Measurements from ENCODE around the gene TTLL1. TPM values are rescaled to one million over a fixed set of nuclear protein-coding genes. Genes with fewer than 3 reads are reported as not detected.

TTLL1 gene
- total RNA-seq, 1 experiment from 2014 or later, result 4.3 TPM

DNA sequence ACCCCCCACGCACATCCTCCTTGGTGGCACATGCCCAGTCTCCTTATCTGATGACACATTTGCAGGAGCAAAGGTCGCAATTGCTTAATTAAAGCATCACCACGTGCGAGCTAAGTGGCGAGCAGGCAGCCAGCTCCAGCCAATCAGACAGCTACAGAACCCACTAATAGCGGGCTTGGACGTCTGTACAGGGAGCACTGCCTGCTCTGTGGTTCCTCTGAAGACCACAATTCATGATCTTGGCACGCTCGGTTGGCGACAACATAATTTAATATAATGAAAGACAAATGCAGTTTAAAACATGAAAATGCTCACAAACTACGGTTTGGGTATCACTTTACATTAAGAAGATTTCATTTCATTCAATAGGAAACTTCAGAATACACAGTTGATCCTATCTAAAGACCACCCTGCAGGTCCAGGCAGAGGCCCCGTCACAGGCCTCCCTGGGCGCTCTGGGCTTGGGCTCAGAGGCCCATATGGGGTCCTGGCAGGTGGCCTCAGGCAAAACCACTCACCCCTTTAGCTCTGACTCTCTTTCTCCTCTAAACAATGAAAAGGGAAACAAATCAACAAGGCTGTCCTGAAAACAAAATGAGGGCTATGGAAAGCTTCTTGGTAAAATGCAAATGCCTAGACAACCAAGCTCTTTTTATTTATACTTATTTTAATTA is 84.7 kb downstream of the TTLL1 start:
- TF ChIP-seq, protein P1, sequence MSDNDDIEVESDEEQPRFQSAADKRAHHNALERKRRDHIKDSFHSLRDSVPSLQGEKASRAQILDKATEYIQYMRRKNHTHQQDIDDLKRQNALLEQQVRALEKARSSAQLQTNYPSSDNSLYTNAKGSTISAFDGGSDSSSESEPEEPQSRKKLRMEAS (IDR thresholded peaks at IDR 0.05), result 0 out of 2 replicates have a peak, but pooled peaks have one; percentile 19
- TF ChIP-seq EGR1 (IDR thresholded peaks at IDR 0.05; ENCODE audit: low read depth), result no peak
- peak overlapping the region; percentile 46 for H3K4me2 ChIP-seq (ENCODE audit: low read length)
- ATAC-seq (peak; percentile 34), DNase-seq (ENCODE audit: low read depth, low spot score) (no peak)
- no peaks in the 10 kb centered on the region for H3K9me2 ChIP-seq (ENCODE audit: insufficient read depth)
- ChIA-PET RAD21 (ENCODE audit: low non-redundant PET in 1 of 2, low total read pairs in 2 of 2, uncharacterized antibody in 2 of 2, unreplicated experiment in 2 of 2) (no interaction called here), CTCF (interaction anchor here (1.2 kb wide), 1 partner anchor 14 kb away, joined by 4 read pairs; no protein-coding TSS in a partner anchor), POLR2A (interaction anchor here (1.1 to 6.2 kb wide), 2 partner anchors 10 to 14 kb away, joined by 7 to 33 read pairs; partner anchors contain the start of gene PACSIN2)
- H3K9ac ChIP-seq (ENCODE audit: low read length), result no peak overlapping the region; the same call in 1 of the 2 replicates
- peak overlapping the region; percentile 35; the same call in 1 of the 2 replicates for H3K27ac ChIP-seq (ENCODE audit: low read depth, low read length)
- intact Hi-C loops (cut with micrococcal nuclease), result no loop called here
- peaks cover 55 to 83% of the 10 kb centered on the region in 2 experiments for H3K4me1 ChIP-seq (ENCODE audit: control insufficient read depth in 1 of 2, insufficient read depth in 2 of 2, low read length in 2 of 2)
- peaks cover 94% of the 10 kb centered on the region for H3K79me2 ChIP-seq (ENCODE audit: insufficient read depth, low read length)
- H2AFZ ChIP-seq (ENCODE audit: low read depth, low read length, poor library complexity, severe bottlenecking), result no peak overlapping the region
- H4K20me1 ChIP-seq (ENCODE audit: insufficient read depth), result peaks cover 14% of the 10 kb centered on the region; the same call in 1 of the 2 replicates
- no peaks in the 10 kb centered on the region for H3K27me3 ChIP-seq (ENCODE audit: insufficient read depth, low read length)
- H3K36me3 ChIP-seq (ENCODE audit: control insufficient read depth in 1 of 2, insufficient read depth in 2 of 2, low read length in 2 of 2), result no peaks in the 10 kb centered on the region
- H3K9me3 ChIP-seq (ENCODE audit: control insufficient read depth in 1 of 2, insufficient read depth in 1 of 2, low read depth in 1 of 2, low read length in 2 of 2), result no peaks in the 10 kb centered on the region
- BruUV-seq (replicated peaks), result no TSS peak
- no peak overlapping the region for H3K4me3 ChIP-seq (replicated peaks in 1 of 2; ENCODE audit: low read depth in 1 of 2, low read length in 2 of 2)

DNA sequence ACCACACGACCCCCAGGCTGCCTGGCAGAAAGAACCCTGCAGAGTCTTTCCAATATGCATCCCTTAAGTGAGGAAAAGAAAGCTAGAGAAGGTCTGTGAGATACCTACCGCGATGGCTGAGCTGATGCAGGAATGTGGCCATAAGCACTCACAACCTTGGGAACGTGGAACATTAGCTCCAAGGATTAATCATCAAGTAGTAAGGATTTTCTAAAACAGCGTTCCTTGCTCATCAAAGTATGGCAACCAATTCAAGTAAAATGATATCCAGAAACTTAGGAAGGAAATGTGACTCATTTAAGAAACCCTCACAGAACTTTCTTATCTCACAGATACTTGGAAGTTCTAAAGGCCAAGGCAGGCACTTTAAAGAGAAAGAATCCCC is 87.0 kb downstream of the TTLL1 start:
- intact Hi-C loops (cut with micrococcal nuclease), result no loop called here
- H3K4me2 ChIP-seq (ENCODE audit: low read length), result peak overlapping the region; percentile 61

More for the DNA sequence above, 87.0 kb downstream of the TTLL1 start:
- ChIA-PET CTCF (interaction anchor here (1.2 kb wide), 1 partner anchor 12 kb away, joined by 4 read pairs; no protein-coding TSS in a partner anchor), POLR2A (interaction anchor here (6.2 kb wide), 1 partner anchor 12 kb away, joined by 33 read pairs; the partner anchor contains the start of gene PACSIN2), RAD21 (ENCODE audit: low non-redundant PET in 1 of 2, low total read pairs in 2 of 2, uncharacterized antibody in 2 of 2, unreplicated experiment in 2 of 2) (no interaction called here)
- no peaks in the 10 kb centered on the region for H3K27me3 ChIP-seq (ENCODE audit: insufficient read depth, low read length)
- H3K9ac ChIP-seq (ENCODE audit: low read length), result peak overlapping the region; percentile 25; the same call in 1 of the 2 replicates
- DNase-seq (ENCODE audit: low read depth, low spot score), result no peak
- H3K9me3 ChIP-seq (ENCODE audit: control insufficient read depth in 1 of 2, insufficient read depth in 1 of 2, low read depth in 1 of 2, low read length in 2 of 2), result no peaks in the 10 kb centered on the region
- H3K9me2 ChIP-seq (ENCODE audit: insufficient read depth), result no peaks in the 10 kb centered on the region
- ATAC-seq, result no peak
- no peak overlapping the region for H3K4me3 ChIP-seq (replicated peaks in 1 of 2; ENCODE audit: low read depth in 1 of 2, low read length in 2 of 2)
- peak overlapping the region; percentile 39; the same call in 1 of the 2 replicates for H3K27ac ChIP-seq (ENCODE audit: low read depth, low read length)
- BruUV-seq (replicated peaks), result no TSS peak
- TF ChIP-seq ZFX (IDR thresholded peaks at IDR 0.05) (no peak), POLR2AphosphoS5 (IDR thresholded peaks at IDR 0.05; ENCODE audit: low read depth, low read length) (no peak)
- TF ChIP-seq, protein P2, sequence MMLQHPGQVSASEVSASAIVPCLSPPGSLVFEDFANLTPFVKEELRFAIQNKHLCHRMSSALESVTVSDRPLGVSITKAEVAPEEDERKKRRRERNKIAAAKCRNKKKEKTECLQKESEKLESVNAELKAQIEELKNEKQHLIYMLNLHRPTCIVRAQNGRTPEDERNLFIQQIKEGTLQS (IDR thresholded peaks at IDR 0.05), result no peak
- H3K79me2 ChIP-seq (ENCODE audit: insufficient read depth, low read length), result peaks cover 95% of the 10 kb centered on the region
- H3K36me3 ChIP-seq (ENCODE audit: control insufficient read depth in 1 of 2, insufficient read depth in 2 of 2, low read length in 2 of 2), result no peaks in the 10 kb centered on the region
- H3K4me1 ChIP-seq (ENCODE audit: control insufficient read depth in 1 of 2, insufficient read depth in 2 of 2, low read length in 2 of 2), result peaks cover 53 to 78% of the 10 kb centered on the region in 2 experiments
- H4K20me1 ChIP-seq (ENCODE audit: insufficient read depth), result peaks cover 12% of the 10 kb centered on the region; the same call in 1 of the 2 replicates
- H2AFZ ChIP-seq (ENCODE audit: low read depth, low read length, poor library complexity, severe bottlenecking), result no peak overlapping the region
